Measurements from ENCODE around the gene SART3.

The SART3 gene

DNA sequence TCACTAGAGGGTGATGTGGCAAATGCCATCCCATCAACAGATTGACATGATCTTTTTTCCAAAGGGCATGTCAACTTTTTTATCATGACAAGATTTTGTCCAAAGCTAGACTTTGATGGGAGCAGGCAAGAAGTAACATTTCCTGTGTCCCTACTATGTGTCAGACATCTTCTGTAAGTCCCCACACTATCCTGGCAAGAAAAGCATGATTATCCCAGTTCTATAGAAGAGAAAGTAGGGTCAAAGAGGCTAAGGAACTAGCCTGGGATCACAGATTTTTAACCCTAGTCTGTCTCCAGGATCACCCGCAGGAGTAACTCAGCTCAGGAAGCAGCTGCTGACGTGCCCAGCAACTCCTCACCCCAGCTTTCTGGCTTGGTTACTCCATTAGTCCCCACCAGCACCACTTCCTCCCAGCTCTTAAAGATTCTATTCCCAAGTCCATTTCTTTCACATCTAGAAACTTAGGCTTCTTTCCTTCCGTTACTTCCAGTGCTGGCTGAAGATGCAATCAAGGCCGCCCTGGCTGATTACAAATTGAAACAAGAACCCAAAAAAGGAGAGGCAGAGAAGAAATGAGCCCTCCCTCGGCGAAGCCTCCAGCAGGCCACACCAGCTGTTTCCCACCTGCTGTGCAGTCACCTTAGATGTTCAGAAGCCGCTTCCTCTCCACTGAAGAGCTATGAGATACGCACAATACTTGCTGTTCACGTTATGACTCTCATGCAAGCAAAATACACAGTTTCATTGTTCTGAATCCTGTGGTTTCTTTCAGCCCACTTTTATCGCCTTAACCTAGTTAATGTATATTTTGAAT is 7.6 kb upstream of the SART3 start:
- peaks cover 49% of the 10 kb centered on the region for H3K36me3 ChIP-seq (replicated peaks)
- in situ Hi-C loops (cut with MboI; ENCODE audit: low sequenced_read_pairs): loop anchor here (5.0 to 10.0 kb wide), 3 partner anchors 49 to 526 kb away; partner anchors contain the start of genes ALKBH2 and UNG
- H3K9me3 ChIP-seq: no peaks in the 10 kb centered on the region
- DNase-seq (ENCODE audit: low spot score in 2 of 2): no peak
- H3K27me3 ChIP-seq (ENCODE audit: low read depth): no peaks in the 10 kb centered on the region
- H3K4me1 ChIP-seq: peaks cover 4% of the 10 kb centered on the region
- H3K4me3 ChIP-seq: no peak overlapping the region

DNA sequence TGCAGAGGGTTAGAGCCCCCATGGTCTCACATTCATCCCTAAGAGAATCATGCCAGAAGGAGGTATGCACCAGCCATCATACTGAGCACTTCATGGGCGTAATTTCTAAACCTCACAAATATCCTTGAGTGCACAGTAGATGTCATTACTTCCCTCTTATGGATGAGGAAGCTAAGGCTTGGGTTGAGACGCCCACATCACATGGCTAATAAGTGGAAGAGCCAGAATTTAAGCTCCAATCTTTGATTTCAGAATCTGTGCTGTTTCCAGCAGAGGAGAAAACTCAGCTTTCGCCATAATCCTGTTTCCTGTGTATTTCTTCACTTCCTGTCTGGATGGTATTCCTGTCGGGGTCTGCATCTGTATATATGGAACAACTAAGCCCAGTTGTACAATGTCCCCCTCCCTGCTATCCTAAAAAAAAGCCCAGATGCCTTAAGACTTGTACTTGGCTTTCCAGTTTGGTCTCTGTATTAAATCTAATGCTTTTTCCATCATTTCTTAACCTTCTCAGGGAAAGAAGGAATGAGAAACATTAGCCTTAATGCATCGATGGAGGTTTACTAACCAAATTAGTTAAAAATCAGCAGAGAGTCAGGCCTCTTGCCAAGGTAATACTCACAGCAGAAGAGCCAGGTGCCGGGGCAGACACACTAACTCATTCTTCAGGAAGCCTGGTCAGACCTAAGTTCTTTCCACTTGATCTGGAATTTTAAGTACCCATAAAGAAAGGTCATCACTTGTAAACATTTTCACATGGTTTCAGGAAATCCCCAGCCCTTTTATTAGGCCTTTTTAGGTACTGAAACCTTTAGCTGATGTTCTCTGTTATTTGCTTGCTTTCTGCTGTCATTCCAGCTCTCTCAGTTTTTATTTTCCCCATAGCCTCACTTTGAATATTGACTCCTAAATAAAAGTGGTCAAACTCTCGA is 6.7 kb upstream of the SART3 start:
- Histone ChIP-seq H3K9me3 (no peaks in the 10 kb centered on the region), H3K4me1 (peaks cover 4% of the 10 kb centered on the region), H3K36me3 (replicated peaks) (peaks cover 49% of the 10 kb centered on the region), H3K27me3 (ENCODE audit: low read depth) (no peaks in the 10 kb centered on the region), H3K4me3 (no peak overlapping the region)
- DNase-seq (ENCODE audit: low spot score in 2 of 2): no peak
- in situ Hi-C loops (cut with MboI; ENCODE audit: low sequenced_read_pairs): loop anchor here (5.0 to 10.0 kb wide), 3 partner anchors 50 to 527 kb away; partner anchors contain the start of genes ALKBH2 and UNG

DNA sequence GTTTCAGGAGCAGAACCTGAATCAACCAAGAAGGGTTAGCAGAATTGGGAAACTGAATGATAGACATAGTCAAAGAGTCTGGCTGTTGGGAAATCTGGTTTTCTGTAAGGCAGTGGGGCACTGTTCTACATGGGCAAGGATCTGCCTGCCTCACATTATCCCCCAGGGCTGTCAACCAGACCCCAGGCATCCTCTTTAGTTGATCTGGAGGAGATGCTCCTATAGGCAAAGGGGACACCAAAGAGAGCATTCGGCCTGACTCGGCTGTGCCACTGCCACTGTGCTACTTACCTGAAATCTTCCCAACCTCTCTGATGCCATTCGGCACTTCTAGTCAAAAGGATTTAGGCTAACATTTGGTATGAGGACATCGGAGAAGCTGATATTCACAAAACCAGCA is 5.5 kb upstream of the SART3 start:
- no peak for DNase-seq (ENCODE audit: low spot score in 2 of 2)
- peaks cover 49% of the 10 kb centered on the region for H3K36me3 ChIP-seq (replicated peaks)
- peaks cover 4% of the 10 kb centered on the region for H3K4me1 ChIP-seq
- no peaks in the 10 kb centered on the region for H3K9me3 ChIP-seq
- H3K4me3 ChIP-seq: no peak overlapping the region
- in situ Hi-C loops (cut with MboI; ENCODE audit: low sequenced_read_pairs): loop anchor here (5.0 to 10.0 kb wide), 3 partner anchors 51 to 528 kb away; partner anchors contain the start of genes ALKBH2 and UNG
- H3K27me3 ChIP-seq (ENCODE audit: low read depth): no peaks in the 10 kb centered on the region

DNA sequence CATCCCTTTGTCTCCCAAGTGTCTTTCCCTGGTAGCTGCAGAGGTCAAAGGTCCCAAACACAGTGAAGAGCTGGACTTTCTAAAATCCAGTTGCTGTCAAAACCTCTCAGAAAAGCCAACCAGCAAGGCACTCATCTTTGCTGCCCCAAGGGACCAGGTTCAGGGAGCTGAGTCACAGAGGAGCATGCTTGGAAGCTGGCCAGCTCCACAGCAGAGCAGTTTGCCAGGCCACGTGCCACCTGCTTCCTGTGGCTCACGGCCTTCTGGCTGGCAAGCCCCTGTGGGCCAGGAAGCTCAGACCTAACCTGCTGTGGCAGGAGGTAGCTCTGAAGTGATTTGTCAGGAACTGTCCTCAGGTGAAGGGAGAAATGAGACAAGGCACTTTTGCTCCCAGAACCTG is 5.0 kb upstream of the SART3 start:
- in situ Hi-C loops (cut with MboI; ENCODE audit: low sequenced_read_pairs): loop anchor here (5.0 to 10.0 kb wide), 3 partner anchors 51 to 529 kb away; partner anchors contain the start of genes ALKBH2 and UNG
- DNase-seq (ENCODE audit: low spot score in 2 of 2): no peak
- Histone ChIP-seq H3K4me1 (peaks cover 4% of the 10 kb centered on the region), H3K4me3 (no peak overlapping the region), H3K9me3 (no peaks in the 10 kb centered on the region), H3K27me3 (ENCODE audit: low read depth) (no peaks in the 10 kb centered on the region), H3K36me3 (replicated peaks) (peaks cover 49% of the 10 kb centered on the region)

DNA sequence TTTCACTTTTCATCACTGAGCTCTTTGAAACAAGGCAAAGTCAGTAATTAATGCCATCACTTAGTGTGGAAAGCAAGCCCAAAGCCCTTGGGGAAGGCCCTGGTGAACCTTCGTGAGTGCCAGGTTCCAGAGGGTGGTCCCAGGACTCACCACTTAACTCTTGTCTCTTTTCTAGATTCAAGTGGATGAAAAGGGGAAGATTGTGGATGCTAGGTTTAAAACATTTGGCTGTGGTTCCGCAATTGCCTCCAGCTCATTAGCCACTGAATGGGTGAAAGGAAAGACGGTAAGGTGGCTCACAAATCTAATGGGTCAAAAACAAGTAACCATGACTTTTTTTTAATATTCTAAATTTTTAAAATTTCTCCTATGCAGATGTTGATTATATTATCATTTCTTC is 4.2 kb upstream of the SART3 start:
- DNase-seq (ENCODE audit: low spot score in 2 of 2): no peak
- H3K9me3 ChIP-seq: no peaks in the 10 kb centered on the region
- H3K36me3 ChIP-seq (replicated peaks): peaks cover 49% of the 10 kb centered on the region
- no peak overlapping the region for H3K4me3 ChIP-seq
- H3K4me1 ChIP-seq: peaks cover 4% of the 10 kb centered on the region
- in situ Hi-C loops (cut with MboI; ENCODE audit: low sequenced_read_pairs): loop anchor here (5.0 to 10.0 kb wide), 3 partner anchors 52 to 530 kb away; partner anchors contain the start of genes ALKBH2 and UNG
- H3K27me3 ChIP-seq (ENCODE audit: low read depth): no peaks in the 10 kb centered on the region

DNA sequence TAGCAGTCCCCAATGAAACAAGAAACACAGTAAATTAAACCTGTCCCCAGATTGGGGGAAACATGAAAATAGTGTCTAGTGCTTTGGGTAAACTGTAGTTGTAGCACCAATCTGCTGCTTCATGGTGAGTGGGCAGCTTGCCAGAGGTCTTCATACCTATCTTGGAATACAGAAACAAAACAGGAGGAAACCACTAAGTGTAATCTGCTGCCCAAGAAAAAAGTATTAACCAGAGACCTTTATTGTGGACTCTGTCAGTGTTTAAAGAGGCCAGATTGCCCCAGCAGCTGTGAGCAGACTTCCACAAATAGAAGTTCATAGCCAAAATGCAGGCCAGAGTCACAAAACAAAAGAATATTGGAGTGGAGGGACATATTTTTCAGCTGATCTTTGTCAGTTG is 3.8 kb upstream of the SART3 start:
- H3K36me3 ChIP-seq (replicated peaks): peaks cover 49% of the 10 kb centered on the region
- peaks cover 8% of the 10 kb centered on the region for H3K4me1 ChIP-seq
- in situ Hi-C loops (cut with MboI; ENCODE audit: low sequenced_read_pairs): loop anchor here (5.0 to 10.0 kb wide), 3 partner anchors 53 to 530 kb away; partner anchors contain the start of genes ALKBH2 and UNG

DNA sequence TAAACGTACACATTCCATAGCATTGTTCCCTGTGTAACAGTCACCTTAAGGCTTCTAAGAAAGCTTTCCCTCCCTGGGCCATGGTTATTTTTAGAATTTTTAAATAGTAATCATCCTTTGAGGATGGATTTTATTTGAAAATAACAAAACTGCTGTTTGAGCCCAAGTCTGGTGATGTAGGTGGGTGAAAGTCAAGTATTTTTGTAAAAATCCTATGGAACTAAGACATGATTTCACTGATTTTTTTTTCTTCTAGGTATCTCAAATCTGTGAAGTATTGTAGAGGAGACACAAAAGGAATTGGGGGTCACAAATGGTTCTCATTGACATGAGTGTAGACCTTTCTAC is 2.8 kb upstream of the SART3 start:
- in situ Hi-C loops (cut with MboI; ENCODE audit: low sequenced_read_pairs): loop anchor here (10.0 kb wide), 2 partner anchors 241 to 531 kb away; partner anchors contain the start of genes ALKBH2 and UNG
- Histone ChIP-seq H3K4me3 (peak overlapping the region; percentile 86), H3K9me3 (no peaks in the 10 kb centered on the region), H3K27me3 (ENCODE audit: low read depth) (no peaks in the 10 kb centered on the region), H3K4me1 (peaks cover 8% of the 10 kb centered on the region), H3K36me3 (replicated peaks) (peaks cover 49% of the 10 kb centered on the region)
- DNase-seq (ENCODE audit: low spot score in 2 of 2): no peak

More for the DNA sequence above, 3.8 kb upstream of the SART3 start:
- Histone ChIP-seq H3K27me3 (ENCODE audit: low read depth) (no peaks in the 10 kb centered on the region), H3K4me3 (no peak overlapping the region), H3K9me3 (no peaks in the 10 kb centered on the region)
- no peak for DNase-seq (ENCODE audit: low spot score in 2 of 2)

DNA sequence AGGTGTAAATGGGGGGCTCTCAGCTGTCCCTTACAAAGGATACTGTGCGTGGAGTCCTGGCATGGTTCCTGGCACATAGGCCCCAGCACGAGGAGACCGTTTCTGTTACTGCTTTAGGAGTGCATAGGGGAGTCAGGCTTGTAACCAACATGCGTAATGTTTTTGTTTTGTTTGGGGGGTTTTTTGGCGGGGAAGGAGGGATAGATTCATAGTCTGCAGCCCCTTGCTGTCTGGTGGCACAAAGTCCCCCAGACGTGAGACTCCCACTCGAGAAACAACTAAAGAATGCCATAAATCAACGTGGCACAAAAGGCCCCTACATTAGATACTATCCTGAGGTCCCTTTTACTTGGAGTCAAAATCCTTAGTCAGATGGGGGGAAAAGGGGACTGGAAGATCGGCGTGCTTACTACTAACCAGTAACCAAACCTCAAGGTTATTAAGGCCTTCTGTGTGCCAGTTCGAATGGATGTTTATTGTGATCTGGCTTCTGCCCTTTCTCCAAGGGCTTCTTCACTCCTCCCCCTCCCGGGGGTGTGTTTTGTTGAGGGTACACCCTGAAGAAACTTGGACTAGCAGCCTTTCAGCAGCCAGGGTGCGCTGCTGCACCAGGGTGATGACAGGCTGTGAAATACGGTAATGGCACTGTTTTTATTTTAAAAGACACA is 2.3 kb upstream of the SART3 start:
- Histone ChIP-seq H3K36me3 (replicated peaks) (peaks cover 47% of the 10 kb centered on the region), H3K9me3 (no peaks in the 10 kb centered on the region), H3K4me3 (peak overlapping the region; percentile 86), H3K4me1 (peaks cover 8% of the 10 kb centered on the region), H3K27me3 (ENCODE audit: low read depth) (no peaks in the 10 kb centered on the region)
- peak; percentile 90 to 92 for DNase-seq (ENCODE audit: low spot score in 2 of 2)
- in situ Hi-C loops (cut with MboI; ENCODE audit: low sequenced_read_pairs): loop anchor here (10.0 kb wide), 2 partner anchors 242 to 532 kb away; partner anchors contain the start of genes ALKBH2 and UNG

DNA sequence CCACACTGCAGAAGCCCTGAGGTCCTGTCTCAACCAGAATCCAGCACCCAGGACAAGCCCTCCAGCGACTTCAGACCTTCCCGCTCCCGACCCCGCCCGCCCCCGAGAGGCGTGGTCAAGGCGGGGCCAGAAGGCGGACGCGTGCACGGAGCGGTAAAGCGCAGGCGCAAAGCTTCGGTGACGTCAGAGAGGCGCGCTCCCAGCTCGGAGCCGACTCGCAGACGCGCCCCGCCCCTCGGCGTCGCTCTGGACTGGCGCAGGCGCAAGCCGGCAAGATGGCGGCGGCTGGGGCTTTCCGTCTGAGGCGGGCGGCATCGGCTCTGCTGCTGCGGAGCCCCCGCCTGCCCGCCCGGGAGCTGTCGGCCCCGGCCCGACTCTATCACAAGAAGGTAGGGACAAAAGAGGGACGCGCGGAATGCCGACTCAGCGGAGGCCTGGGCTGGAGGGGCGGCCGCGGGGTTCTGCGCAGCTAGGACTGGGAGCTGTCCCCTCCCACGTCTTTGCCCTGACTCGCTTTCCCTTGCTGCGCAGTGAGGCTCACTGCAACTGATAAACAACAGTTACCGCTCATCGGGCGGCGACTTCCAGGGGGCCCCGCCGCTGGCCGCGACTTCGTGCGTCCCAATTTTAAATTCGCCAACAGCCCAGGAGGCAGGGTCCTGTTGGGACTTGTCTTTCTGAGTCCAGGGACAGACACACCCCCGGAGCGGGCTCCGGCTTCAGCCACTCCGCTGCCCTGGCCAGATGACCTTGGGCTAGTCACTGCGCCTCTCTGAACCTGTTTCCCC is 1.6 kb upstream of the SART3 start, which contains the start of gene ISCU:
ISCU (plus strand) TSS at position 249 of the 788 bp plus-strand sequence; CDS start at position 276, 27 bp downstream.
- H3K4me3 ChIP-seq: peak within 1 kb of the TSS; percentile 86
- peak; percentile 90 to 98 for DNase-seq (ENCODE audit: low spot score in 2 of 2)
- no peaks in the 10 kb centered on the region for H3K9me3 ChIP-seq
- H3K36me3 ChIP-seq (replicated peaks): peaks cover 44% of the 10 kb centered on the region
- in situ Hi-C loops (cut with MboI; ENCODE audit: low sequenced_read_pairs): loop anchor here (10.0 kb wide), 2 partner anchors 242 to 532 kb away; partner anchors contain the start of genes ALKBH2 and UNG
- no peaks in the 10 kb centered on the region for H3K27me3 ChIP-seq (ENCODE audit: low read depth)
- peaks cover 8% of the 10 kb centered on the region for H3K4me1 ChIP-seq

DNA sequence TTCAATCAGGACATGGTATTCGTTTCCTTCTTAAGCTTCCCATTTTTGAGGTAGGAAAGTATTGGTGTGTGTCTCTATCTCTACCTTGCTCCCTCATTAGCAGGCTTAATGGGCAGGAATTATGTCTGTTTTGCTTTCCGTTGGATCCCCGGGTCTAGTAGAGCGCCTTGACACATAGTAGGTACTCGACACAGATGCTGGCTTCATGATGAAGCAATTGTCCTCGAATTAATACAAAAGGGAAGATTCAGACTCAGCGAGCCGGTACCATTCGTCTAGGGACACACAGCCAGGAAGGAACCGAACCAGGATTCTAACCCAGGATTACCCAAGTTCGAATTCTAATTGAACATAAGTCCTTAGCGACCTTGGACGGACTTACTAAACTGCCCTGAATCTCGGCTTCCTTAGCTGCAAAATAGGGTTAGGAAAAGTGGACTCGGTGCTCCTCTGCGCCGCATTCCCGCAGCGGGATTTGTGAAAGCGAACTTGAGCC is 927 bp upstream of the SART3 start:
- Histone ChIP-seq H3K9me3 (no peaks in the 10 kb centered on the region), H3K4me1 (peaks cover 8% of the 10 kb centered on the region), H3K4me3 (peak overlapping the region; percentile 86), H3K27me3 (ENCODE audit: low read depth) (no peaks in the 10 kb centered on the region), H3K36me3 (replicated peaks) (peaks cover 40% of the 10 kb centered on the region)
- in situ Hi-C loops (cut with MboI; ENCODE audit: low sequenced_read_pairs): loop anchor here (10.0 kb wide), 2 partner anchors 243 to 533 kb away; partner anchors contain the start of genes ALKBH2 and UNG
- DNase-seq (ENCODE audit: low spot score in 2 of 2): peak in 1 of 2 experiments; percentile 17

DNA sequence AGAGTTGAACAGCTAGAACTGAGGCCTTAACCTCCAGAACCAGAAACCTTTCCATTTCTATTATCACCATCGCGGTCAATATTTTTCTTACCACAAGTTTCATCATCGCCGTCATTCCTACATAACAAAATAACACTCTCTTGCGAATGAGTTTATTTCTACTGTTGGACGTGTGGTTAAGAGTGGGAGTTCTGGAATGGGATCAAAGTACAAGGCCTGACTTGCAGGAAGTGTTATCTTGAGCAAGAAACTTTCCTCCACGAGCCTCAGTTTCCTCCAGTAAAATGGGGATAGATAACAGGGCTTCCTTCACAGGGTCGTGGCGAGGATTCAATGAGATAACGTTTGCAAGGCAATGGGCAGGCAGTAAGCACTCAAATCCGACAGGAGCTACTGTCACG is 652 bp downstream of the SART3 start:
- Histone ChIP-seq H3K36me3 (replicated peaks) (peaks cover 28% of the 10 kb centered on the region), H3K4me1 (peaks cover 8% of the 10 kb centered on the region), H3K27me3 (ENCODE audit: low read depth) (no peaks in the 10 kb centered on the region), H3K4me3 (peak overlapping the region; percentile 86), H3K9me3 (no peaks in the 10 kb centered on the region)
- no peak for DNase-seq (ENCODE audit: low spot score in 2 of 2)
- in situ Hi-C loops (cut with MboI; ENCODE audit: low sequenced_read_pairs): loop anchor here (10.0 kb wide), 2 partner anchors 244 to 534 kb away; partner anchors contain the start of genes ALKBH2 and UNG

DNA sequence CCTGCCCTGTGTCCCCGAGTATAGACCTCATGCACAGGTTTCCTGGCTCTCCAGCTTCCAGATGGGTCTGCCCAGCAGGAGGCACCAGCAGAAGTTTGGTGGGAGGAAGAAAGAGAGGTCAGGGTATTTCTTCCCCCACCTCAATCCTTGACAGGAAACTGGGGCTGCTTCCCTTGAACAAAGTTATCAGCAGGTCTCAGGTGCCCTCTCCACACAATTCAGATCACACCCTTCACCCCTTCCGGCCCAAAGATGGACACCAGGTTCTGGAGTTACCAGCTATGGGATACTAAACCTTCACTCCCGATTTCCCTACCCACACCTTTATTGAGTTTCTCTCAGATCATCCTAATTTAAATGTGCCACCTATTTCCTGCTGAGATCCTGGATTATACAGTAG is 1.2 kb downstream of the SART3 start:
- peaks cover 8% of the 10 kb centered on the region for H3K4me1 ChIP-seq
- peaks cover 23% of the 10 kb centered on the region for H3K36me3 ChIP-seq (replicated peaks)
- no peak for DNase-seq (ENCODE audit: low spot score in 2 of 2)
- H3K4me3 ChIP-seq: peak overlapping the region; percentile 86
- in situ Hi-C loops (cut with MboI; ENCODE audit: low sequenced_read_pairs): loop anchor here (10.0 kb wide), 2 partner anchors 245 to 535 kb away; partner anchors contain the start of genes ALKBH2 and UNG
- no peaks in the 10 kb centered on the region for H3K9me3 ChIP-seq
- no peaks in the 10 kb centered on the region for H3K27me3 ChIP-seq (ENCODE audit: low read depth)

Measured in HAP-1 (cell line).